Activated CD4-positive, CD25-positive, alpha-beta regulatory T cell treated with anti-CD3 and anti-CD28 coated beads, Interleukin-2, amount 50 U/mL, for 16 hours (primary cell): ENCODE data around the gene OPN3.

Source experiments
- DNase-seq: peaks from one replicate; pipeline ENCODE4 v3.0.0-alpha.2; 2020; ENCODE audit warnings: low read depth, low spot score

The OPN3 gene

DNA sequence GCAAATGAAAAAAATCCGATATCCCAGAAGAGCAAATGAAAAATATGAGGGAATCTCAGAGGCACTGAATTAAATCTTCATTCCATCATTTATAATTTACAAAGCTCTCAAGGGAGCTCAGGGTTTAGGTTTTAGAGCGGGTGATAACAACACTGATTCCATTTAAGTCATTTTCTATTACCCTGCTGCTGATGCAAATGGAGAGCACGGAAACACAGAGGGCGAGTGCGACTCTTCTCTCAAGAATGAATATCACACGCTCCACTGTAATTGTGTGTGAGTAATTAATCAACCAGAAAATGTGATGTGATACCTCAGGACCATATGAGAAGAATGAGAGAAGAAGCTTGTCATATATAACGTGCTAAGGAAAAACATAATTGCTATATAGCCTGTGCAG, 22.7 kb downstream of the OPN3 start:
- no peak for DNase-seq

DNA sequence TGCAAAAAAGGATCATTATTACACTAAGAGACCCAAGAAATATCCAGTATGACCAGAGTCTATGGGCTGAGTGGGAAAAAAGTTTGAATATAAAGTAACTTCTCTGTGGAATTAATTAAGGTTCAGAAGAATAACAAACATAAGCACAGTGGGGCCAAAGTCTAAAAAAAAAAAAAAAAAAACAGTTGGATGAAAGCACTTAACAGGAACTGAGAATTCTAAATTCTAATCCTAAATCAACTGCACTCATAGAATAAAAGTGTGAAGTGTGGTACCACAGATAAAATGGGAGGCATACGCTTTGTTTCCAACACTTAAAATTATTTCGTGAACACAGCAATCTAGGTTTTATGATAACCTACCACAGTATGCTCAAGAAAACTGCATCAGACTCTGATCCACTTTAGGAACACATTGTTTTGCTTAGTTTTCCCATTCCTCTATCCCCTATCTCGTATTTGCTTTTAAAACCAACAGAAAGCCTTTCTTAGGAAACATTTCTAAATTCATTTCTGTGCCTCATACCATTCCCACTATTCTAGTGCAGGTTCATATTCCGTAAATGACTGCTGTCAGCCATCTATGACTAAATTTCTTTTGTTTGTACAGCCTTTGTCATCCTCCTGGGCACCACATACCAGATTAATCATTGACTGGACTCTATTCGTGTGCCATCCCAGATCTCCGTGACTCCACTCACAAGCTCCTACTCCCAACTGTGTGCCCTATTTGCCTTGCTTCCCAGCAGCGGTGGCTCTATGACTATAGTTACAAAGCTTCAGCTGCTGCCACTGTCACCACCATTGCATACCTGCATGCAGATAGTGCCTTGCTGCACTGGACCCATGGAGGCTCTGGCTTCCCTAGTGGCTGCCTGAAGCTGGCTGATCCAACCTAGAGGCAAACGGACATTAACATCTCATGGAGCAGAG, 24.9 kb downstream of the OPN3 start:
- no peak for DNase-seq

DNA sequence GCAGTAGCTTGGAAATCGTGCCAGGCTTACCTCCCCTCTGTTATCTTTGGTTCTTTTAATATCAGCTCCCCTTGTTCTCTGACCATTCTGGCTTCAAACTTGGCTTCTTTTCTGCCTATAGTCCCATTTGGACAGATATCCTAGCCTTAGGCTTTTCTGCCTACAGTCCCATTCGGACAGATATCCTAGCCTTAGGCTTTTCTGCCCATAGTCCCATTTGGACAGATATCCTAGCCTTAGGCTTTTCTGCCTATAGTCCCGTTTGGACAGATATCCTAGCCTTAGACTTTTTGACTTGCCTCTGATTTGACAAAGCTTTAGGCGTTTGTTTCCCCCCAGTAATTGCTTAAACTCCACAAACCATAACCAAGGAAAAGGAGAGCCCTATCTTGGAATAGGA, 25.6 kb downstream of the OPN3 start:
- no peak for DNase-seq

DNA sequence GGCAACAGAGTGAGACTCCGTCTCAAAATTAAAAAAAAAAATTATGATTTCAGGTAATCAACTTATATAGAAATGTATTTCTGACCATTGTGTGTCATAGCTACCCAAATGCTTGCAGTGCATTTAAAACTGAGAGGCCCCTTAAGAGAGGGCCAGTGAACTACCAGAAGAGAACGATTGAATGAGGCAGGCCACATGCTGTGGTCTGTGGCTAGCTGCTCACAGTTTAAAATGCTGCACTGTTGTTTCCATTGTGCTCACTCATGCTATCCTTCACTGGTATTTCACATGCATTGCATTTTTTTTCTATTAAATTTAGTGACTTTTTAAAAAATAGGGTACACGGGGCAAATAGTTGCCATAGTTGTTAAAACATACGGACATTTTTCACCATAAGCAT, 26.0 kb downstream of the OPN3 start:
- DNase-seq: no peak

DNA sequence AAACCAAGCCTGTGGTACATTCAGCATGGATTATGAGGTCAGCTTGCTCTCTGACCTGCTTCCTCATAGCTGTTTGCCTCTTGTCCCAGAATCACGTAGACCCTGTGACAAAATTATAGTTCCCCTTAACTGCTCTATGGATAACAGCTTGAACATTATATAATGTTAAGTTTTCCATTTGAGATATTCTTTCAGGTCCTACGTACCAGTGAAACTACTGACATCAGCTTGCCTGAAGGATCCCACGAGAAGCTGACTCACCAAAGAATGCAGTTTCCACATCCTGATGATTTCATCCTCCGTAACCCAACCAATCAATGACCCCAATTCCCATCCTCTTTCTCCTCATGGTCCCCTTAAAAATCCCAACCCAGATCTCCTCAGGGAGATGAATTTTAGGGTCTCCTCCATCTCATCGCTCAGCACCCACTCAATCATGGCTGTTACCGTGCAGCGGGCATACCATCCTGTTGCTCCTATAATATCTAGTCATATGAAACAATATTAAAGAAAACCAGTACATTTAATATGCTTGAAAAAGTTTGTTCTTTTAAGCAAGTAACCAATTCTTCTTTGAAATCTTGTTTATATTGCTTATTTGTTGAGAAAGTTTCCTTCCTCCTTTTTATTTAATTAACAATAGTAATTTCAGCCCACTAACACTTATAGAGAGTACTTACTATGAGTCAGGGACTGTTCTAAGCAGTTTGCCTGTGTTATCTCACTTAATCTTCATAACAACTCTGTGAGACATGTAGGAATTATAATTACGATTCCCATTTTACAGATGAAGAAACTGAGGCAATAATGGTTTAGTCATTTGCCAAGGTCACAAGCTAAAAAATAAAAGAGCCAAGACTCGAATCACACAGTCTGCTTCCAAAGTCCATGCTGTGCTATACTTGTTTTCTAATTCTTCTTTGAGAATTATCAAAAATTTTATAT, 27.4 kb downstream of the OPN3 start:
- no peak for DNase-seq

DNA sequence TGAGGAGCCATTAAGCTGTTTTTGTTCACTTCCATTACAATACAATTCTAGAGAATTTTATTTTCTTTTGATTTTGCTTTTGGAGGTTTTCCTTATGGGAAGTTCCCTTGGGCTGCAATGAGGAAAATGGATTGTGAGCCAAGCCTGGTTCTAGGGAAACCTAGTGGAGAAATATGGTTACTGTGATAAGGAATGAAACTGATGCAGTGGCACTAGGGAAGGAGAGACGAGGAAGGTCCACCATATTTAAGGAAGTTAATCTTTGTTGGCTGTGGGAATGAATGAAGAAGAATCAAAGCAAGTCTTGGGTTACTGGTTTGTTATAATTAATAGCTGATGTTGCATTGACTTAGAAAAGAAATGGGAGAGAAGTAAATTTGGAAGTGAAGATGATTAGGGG, 28.4 kb downstream of the OPN3 start:
- DNase-seq: no peak

DNA sequence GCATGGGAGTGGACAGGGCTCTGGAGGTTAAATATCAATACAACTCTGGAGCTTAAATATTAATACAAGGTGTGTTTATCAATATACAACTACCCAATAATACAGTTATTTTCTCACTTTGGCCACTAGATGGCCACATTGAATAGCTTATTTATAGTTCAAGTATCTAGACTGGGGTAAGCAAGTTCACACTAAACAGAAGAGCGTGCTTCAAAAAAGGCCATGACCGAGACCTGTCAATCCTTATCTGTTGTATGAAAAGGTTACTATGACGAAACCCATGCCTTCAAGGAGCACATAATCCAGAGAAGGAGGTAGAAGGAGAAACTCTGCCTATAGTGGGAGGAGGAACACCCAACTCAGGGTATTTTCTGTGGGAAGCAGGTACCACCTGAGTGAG, 29.1 kb downstream of the OPN3 start:
- DNase-seq: no peak

DNA sequence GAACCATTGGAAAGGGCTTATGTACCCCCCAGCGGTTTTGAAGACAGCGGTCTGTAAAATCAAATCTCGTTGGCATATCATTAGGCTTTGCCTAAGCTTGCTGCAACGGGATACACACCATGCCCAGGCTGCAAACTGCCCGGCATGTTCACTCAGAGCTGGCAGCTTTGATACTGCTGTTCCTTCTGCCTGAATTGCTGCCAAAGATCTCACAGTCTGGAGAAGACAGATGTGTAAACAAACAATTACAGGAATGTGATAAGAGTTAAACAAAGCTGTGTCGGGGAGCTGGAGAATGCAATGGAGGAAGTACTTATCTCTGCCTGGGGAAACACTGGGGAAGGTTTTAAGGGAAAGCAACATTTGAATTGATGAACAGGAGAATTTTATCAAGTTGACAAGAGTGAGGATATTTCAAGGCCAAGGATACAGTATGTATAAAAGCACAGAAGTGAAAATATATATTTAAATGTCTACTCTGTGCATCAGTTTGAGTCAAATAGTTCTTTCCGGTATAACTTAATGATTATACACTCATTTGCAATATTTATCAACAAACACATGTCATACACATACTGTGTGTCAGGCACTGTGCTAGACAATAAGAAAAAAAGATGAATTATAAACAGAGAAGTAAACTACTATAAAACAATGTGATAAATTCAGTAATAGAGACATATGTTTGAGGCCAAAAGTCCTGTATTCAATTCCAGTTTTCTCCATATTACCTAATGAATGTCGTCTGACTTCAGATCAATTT, 29.9 kb downstream of the OPN3 start:
- DNase-seq: no peak

DNA sequence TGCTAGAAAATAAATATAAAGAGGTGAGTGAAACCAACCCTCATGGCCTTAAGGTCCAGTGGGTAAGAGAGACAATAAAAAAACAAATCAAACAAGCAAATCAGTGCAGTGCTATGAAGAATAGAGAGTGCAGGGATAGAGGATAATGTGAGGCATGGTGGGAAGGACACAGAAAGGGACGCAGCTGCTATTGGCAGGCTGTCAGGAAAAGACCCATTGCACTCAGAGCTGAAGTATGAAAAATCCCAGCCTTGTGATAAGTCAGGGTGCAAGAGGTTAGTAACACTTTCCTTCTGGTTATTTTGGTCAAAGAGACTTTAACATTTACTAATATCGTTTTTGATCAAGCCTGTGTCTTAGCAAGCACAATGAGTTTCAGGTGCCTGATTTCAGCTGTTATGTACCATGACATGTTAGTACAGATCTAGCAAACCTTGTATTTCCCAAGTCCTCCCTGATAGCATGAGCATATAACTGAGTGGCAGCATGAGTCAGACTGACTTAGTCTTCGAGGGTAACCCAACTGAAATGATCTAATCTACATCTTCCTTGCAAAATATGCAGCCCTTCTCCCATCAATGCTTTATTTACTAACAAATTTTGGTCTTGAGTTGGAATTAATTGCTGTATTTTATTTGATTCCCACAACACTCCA, 31.7 kb downstream of the OPN3 start:
- no peak for DNase-seq

DNA sequence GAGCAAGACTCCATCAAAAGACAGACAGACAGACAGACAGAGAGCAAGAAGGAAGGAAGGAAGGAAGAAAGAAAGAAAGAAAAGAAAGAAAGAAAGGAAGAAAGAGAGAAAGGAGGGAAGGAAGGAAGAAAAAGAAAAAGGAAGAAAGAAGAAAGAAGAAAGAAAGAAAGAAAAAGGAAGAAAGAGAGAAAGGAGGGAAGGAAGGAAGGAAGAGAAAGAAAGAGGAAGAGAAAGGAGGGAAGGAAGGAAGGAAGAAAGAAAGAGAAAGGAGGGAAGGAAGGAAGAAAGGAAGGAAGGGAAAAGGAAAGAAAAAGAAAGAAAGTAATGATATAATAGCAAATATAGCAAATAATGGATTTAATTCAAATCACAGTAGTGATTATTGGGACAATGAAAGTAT, 32.7 kb downstream of the OPN3 start:
- no peak for DNase-seq

DNA sequence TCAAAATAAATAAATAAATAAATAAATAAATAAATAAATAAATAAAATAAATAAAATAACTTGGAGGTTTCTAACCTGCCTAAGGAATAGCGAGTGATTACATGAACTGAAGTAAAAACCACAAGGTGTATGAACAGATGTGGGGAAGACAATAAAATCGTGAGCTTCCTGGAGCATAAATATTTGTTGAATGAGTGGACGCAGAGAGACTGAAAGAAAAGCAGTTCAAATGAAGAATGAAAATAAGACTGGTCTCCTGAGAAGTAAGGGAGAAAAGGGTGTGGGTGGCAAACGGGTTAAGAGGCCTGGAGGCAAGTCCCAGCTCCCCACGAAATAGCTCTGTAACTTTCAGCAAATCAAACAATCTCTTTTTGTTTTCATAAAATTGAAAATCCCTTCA, 33.6 kb downstream of the OPN3 start:
- DNase-seq: no peak

DNA sequence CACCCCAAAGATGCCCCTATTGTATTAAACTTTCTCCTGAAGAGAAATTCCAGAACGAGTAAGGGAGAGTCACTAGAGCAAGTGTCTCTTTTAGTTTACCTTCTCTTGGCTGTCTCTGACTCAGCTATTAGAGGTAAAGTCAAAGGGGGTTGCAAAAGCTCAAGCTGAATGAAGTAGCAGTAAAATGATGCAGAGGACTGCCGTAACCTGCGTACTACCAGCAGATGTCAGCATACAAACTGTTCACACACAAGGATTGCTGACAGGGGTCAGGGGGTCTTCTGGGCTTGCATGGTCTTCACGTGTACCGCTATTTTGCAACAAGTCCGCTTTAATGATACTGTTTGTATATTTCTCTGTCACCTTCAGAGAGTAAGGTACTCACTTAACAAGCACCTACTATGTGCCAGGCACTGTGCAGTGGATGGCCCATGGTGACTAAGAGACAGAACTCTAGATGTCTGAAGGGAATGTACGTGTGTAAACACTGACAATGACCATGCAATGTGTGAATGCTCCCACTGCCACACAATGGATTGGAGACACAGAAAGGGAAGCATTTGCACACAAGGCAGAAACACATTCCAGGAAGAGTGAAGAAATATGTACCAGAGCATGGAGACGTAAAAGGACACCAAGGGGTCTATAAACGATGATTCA, 34.9 kb downstream of the OPN3 start:
- DNase-seq: no peak

DNA sequence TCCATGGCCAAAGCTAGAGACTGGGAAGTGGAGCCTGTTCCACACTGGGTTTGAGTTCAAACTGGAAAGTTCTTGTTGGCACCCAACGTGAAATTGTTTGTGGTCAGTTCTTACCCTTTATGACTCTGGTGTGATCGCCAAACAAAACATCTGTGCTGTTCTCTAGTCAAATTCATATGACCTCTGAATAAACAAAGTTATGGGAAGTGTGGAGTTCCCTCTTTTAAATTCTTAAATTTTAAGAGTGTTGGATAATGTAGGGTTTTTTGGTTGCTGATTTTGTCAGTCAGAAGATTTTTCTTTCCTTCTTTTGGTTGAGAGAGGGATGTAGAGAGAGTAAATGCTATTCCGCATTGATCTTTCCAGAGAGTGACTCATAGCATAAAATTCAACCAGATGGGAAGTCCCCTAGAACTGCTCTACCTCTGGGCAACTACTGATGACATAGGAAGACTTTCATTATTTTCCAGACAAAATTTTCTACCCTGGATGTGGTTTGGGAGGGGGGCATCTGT, 36.4 kb downstream of the OPN3 start:
- no peak for DNase-seq

DNA sequence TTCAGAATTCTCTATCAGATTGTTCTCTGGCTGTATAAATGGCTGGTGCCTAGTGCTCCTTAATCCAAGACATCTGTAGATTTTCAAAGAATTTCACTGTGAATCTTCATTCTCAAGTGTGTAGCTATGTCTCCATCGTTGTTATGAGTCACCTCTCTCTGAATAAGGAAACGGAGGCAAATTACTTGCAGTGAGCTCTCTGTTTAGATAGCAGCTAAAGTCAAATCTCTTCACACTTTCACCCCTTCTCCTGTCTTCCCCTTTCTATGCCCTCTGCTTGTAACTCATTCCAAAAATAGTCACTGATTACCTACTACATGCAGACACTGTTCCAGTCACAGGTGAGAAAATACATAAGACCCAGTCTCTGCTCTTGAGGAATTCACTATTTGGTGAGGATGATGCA, 39.7 kb downstream of the OPN3 start:
- DNase-seq: no peak

DNA sequence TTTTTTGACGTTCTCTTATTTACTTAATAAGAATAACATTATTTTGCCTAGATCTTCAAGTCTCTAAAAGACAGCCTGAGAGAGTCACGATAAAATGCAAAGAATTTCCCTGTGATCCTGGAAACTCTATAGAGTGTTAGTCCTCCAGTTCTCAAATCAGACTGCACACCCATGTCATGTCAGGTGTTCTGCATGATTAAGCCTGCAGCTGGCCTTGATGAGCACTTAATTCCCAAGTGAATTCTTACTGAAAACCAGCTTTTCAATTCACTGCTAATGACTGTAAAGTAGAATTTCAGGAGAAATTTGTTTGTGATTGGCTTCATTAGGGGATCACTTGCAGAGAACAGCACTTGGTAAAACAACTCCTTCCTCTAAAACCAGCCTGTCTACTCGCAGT, 41.9 kb downstream of the OPN3 start:
- no peak for DNase-seq

DNA sequence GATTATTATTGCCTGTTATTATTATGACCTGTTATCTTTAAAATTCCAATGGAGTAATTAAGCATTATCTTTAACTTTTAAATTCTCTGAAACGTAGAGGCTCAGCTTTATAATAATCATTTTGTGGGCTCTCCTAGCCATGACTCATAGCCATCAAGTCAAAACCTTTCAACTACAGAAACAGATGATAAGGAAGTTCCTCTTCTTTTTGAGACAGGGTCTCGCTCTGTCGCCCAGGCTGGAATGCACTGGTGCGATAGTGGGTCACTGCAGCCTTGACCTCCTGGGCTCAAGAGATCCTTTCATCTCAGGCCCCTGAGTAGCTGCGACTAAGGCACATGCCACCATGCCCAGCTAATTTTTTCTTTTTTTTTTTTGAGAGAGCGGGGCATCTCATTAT, 43.5 kb downstream of the OPN3 start:
- no peak for DNase-seq

DNA sequence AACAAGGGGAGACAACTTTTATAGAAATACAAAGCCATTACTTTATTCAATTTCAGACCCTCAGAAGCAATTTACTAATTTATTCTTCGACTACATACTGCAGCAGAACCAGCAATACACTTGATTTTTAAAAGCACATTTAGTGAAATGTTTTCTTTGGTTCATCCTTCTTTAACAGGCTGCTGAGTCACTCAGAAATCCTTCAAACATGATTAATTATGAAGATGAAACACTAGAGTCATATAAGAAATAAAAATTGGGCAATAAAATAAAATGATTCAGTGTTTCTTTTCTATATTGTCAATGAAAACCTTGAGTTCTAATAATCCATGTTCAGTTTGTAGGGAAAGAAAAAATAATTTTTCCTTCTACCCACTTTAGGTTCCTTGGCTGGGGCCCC, 47.0 kb downstream of the OPN3 start:
- DNase-seq: no peak

DNA sequence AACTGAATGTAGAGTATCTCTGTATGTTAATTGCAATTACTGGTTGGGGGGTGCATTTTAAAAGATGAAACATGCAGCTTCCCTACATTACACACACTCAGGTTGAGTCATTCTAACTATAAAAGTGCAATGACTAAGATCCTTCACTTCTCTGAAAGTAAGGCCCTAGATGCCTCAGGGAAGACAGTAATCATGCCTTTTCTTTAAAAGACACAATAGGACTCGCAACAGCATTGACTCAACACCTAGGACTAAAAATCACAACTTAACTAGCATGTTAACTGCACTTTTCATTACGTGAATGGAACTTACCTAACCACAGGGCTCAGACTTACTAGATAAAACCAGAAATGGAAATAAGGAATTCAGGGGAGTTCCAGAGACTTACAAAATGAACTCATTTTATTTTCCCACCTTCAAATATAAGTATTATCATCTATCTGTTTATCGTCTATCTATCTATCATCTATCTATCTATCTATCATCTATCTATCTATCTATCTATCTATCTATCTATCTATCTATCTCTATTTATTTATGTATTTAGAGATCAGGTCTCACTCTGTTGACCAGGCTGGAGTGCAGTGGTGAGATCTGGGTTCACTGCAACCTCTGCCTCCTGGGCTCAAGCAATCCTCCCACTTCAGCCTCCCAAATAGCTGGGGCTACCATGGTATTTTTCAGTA, 47.8 kb downstream of the OPN3 start:
- DNase-seq: no peak

DNA sequence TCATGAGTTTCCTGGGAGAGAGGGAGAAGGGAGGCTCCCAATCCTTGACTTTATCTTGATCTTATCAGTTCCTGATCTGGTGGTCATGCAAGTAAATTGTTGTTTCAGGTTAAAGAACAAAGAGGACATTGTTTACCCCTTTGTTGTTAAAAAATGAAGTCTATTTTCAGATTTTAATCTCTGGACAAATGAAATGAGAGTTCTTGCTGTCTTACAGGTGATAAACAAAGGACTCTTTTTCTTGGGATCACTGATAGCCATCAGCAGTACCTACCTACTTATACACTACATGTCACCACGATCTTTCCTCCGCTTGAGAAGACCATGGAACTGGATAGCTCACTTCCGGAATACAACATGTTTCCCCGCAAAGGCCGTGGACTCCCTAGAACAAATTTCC, 48.4 kb downstream of the OPN3 start:
- DNase-seq: no peak

DNA sequence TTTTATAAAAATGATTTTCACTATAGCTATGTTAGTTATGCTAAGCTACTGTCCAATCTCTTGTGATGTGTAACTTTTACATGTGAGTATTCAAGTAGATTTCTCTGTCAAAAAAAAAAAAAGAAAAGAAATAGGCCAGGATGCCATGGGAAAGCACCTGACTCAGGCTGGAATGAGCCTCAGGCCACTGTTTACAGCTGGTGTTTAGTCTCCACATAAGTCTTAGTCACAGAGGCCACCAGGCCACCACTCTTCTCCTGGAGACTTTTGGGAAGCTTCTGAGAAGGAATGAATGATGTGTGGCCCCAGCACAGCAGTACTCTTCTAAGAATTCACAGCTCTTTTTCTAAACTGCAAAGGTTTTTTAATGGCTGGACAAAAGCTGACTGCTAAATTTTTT, 48.9 kb downstream of the OPN3 start:
- DNase-seq: no peak
